Measurements from ENCODE around the gene ZNF804B. TPM values are rescaled to one million over a fixed set of nuclear protein-coding genes. Genes with fewer than 3 reads are reported as not detected.

Gene ZNF804B
- total and polyA plus RNA-seq, 9 of the 15 experiments (the other 6 are each of a cell fraction or from before 2014, with no cell fraction given) = 0.04 to 0.22 (median 0.09) TPM; not detected in 6

- intact Hi-C loops (cut with micrococcal nuclease) = no loop called here
- in situ Hi-C loops (cut with MboI) = no loop called here
- no peak overlapping the region for H3K9ac ChIP-seq (ENCODE audit: insufficient read depth in 1 of 2, low read depth in 2 of 2, low read length in 2 of 2)
- no TSS peak for BruUV-seq (replicated peaks)
- H3K9me3 ChIP-seq (replicated peaks; ENCODE audit: control insufficient read depth, insufficient read depth, low read depth, low read length) = no peaks in the 10 kb centered on the region
- no peak overlapping the region for H3K4me2 ChIP-seq (ENCODE audit: insufficient read depth, low read length)
- H3K27me3 ChIP-seq (ENCODE audit: control insufficient read depth in 2 of 2, insufficient read depth in 2 of 2, low read length in 2 of 2) = no peaks in the 10 kb centered on the region
- FAIRE-seq (no peak), DNase-seq (ENCODE audit: extremely low read depth in 1 of 4, low spot score in 3 of 4) (no peak), ATAC-seq (no peak)
- H2AFZ ChIP-seq (ENCODE audit: low read depth, low read length) = no peak overlapping the region
- H3K36me3 ChIP-seq (ENCODE audit: control insufficient read depth, insufficient read depth, low read length) = no peaks in the 10 kb centered on the region
- no peaks in the 10 kb centered on the region for H3K79me2 ChIP-seq (ENCODE audit: control insufficient read depth, insufficient read depth, low read length)
- POLR2A ChIA-PET = no interaction called here
- H3K4me3 ChIP-seq = no peak overlapping the region
- no peaks in the 10 kb centered on the region for H3K9me1 ChIP-seq (ENCODE audit: control insufficient read depth, insufficient read depth, low read length)
- TF ChIP-seq HMGXB4 (CRISPR knock-in tag; IDR thresholded peaks at IDR 0.05) (no peak), ZNF551 (CRISPR knock-in tag; IDR thresholded peaks at IDR 0.05) (no peak), NFE2 (IDR thresholded peaks at IDR 0.05; ENCODE audit: low read depth) (no peak), ZNF583 (CRISPR knock-in tag; IDR thresholded peaks at IDR 0.05) (no peak), TGIF2 (CRISPR knock-in tag; IDR thresholded peaks at IDR 0.05) (no peak), ZNF586 (CRISPR knock-in tag; conservative IDR thresholded peaks at IDR 0.05) (no peak), PHB2 (IDR thresholded peaks at IDR 0.05; ENCODE audit: low read depth) (no peak), SMARCA5 (IDR thresholded peaks at IDR 0.05) (no peak), DACH1 (IDR thresholded peaks at IDR 0.05; ENCODE audit: partially characterized antibody) (no peak), POLR2AphosphoS5 (IDR thresholded peaks at IDR 0.05; ENCODE audit: control insufficient read depth, insufficient read depth, low read depth, low read length) (no peak)
- no peak overlapping the region for H3K27ac ChIP-seq (ENCODE audit: extremely low read depth, low read depth, low read length)
- H4K20me1 ChIP-seq (replicated peaks; ENCODE audit: control insufficient read depth, insufficient read depth, low read length) = no peaks in the 10 kb centered on the region
- H3K4me1 ChIP-seq (replicated peaks in 1 of 2; ENCODE audit: control insufficient read depth in 2 of 2, insufficient read depth in 2 of 2, low read length in 2 of 2) = no peaks in the 10 kb centered on the region; a peak in 1 of 5 replicates
- CTCF ChIA-PET (ENCODE audit: low intra/inter-chr PET ratio) = no interaction called here
These were observed 21.9 kb upstream of the ZNF804B start for GRCh38 chr7:88737632-88738031.

Data from K562 (cell line).